Tibial artery (tissue), 4 donors: ENCODE measurements around the gene MRM2.

Experiments
- DNase-seq, 2 donors: peaks; one replicate each; pipeline ENCODE4 v3.0.0-alpha.2; 2019
- H3K27ac ChIP-seq, 2 donors: fragments of 200-600 bp; sonication (generic) in 1 of 2; 1 replicate in 1 of 2; 2 replicates in 1 of 2; pipeline ENCODE4 v1.5.1; 2018 to 2019; ENCODE audit warnings: mild to moderate bottlenecking in 1 of 2
- H3K27me3 ChIP-seq, 2 donors: fragments of 200-600 bp; sonication (generic) in 1 of 2; one replicate each; pipeline versions ENCODE4 v1.5.1 to v1.6.0; 2016 to 2019
- H3K36me3 ChIP-seq, 3 donors: fragments of 200-600 bp; sonication (generic) in 2 of 3; one replicate each; pipeline ENCODE4 v1.5.1; 2016 to 2019; ENCODE audit warnings: mild to moderate bottlenecking in 2 of 3
- H3K4me1 ChIP-seq, 4 donors: fragments of 200-600 bp; sonication (generic) in 2 of 4; 1 replicate in 3 of 4; 2 replicates in 1 of 4; pipeline ENCODE4 v1.5.1; 2016 to 2019
- H3K4me3 ChIP-seq, 2 donors: fragments of 200-600 bp; sonication (generic) in 1 of 2; 1 replicate in 1 of 2; 2 replicates in 1 of 2; pipeline ENCODE4 v1.5.1; 2018 to 2019; ENCODE audit warnings: mild to moderate bottlenecking in 2 of 2
- H3K9me3 ChIP-seq, 3 donors: fragments of 200-600 bp; sonication (generic) in 1 of 3; one replicate each; pipeline ENCODE4 v1.5.1; 2016 to 2019
- CTCF ChIP-seq, 2 experiments: fragments of 200-600 bp in 1 of 2; fragments of 450-650 bp in 1 of 2; IDR thresholded peaks; one replicate each; pipeline ENCODE4 v1.5.1; 2017 to 2019; ENCODE audit warnings: antibody characterized with exemption in 2 of 2, mild to moderate bottlenecking in 1 of 2, moderate library complexity in 1 of 2
- intact Hi-C: fragments of 100-400 bp; cut with DNase I; formaldehyde crosslinking; loops from one replicate; pipeline ENCODE4 v1.15.0; 2023; ENCODE audit warnings: low total_unique reads

The MRM2 gene

GRCh38 chr7:2185715-2186114 lies 56.3 kb downstream of the MRM2 start:
- Histone ChIP-seq H3K36me3 (peaks cover 0 to 10% (median 7%) of the 10 kb centered on the region in 3 donors), H3K27ac (no peak overlapping the region), H3K4me3 (no peak overlapping the region), H3K4me1 (no peaks in the 10 kb centered on the region), H3K27me3 (no peaks in the 10 kb centered on the region), H3K9me3 (peaks cover 0 to 8% (median 2%) of the 10 kb centered on the region in 3 donors)
- no peak for TF ChIP-seq CTCF (IDR thresholded peaks at IDR 0.05)
- intact Hi-C loops: no loop called here
- peak in 1 of 2 donors; percentile 43 for DNase-seq
